Measurements from ENCODE around the gene FARP1.

The FARP1 gene

GRCh38 chr13:98403076-98403475, 260.2 kb downstream of the FARP1 start:
- no peak overlapping the region for H3K4me2 ChIP-seq (ENCODE audit: low read length)
- TF ChIP-seq CTCF (IDR thresholded peaks at IDR 0.05), result no peak
- peaks cover 15% of the 10 kb centered on the region for H3K4me1 ChIP-seq
- no peak overlapping the region for H3K9ac ChIP-seq
- no peak overlapping the region for H3K27ac ChIP-seq
- H3K27me3 ChIP-seq (ENCODE audit: control insufficient read depth, insufficient read depth, low read length), result no peaks in the 10 kb centered on the region
- no peak overlapping the region for H2AFZ ChIP-seq
- H3K4me3 ChIP-seq (ENCODE audit: low read depth, low read length), result no peak overlapping the region
- H3K36me3 ChIP-seq (ENCODE audit: control insufficient read depth, insufficient read depth, low read length), result no peaks in the 10 kb centered on the region
- H3K9me3 ChIP-seq (ENCODE audit: control insufficient read depth, low read length), result no peaks in the 10 kb centered on the region
- H3K79me2 ChIP-seq, result no peaks in the 10 kb centered on the region

- Histone ChIP-seq H3K27me3 (ENCODE audit: control insufficient read depth, insufficient read depth, low read length) (no peaks in the 10 kb centered on the region), H3K4me3 (ENCODE audit: low read depth, low read length) (no peak overlapping the region), H3K9ac (no peak overlapping the region), H3K36me3 (ENCODE audit: control insufficient read depth, insufficient read depth, low read length) (no peaks in the 10 kb centered on the region), H3K4me1 (peaks cover 15% of the 10 kb centered on the region), H3K27ac (peak overlapping the region; percentile 70), H2AFZ (no peak overlapping the region), H3K79me2 (no peaks in the 10 kb centered on the region), H3K9me3 (ENCODE audit: control insufficient read depth, low read length) (no peaks in the 10 kb centered on the region), H3K4me2 (ENCODE audit: low read length) (no peak overlapping the region)
- TF ChIP-seq CTCF (IDR thresholded peaks at IDR 0.05), result peak; percentile 16
Observed at GRCh38 chr13:98405107-98405571, 262.2 kb downstream of the FARP1 start.

GRCh38 chr13:98405690-98406344, 262.9 kb downstream of the FARP1 start:
- no peak overlapping the region for H3K4me3 ChIP-seq (ENCODE audit: low read depth, low read length)
- no peaks in the 10 kb centered on the region for H3K9me3 ChIP-seq (ENCODE audit: control insufficient read depth, low read length)
- no peak overlapping the region for H3K9ac ChIP-seq
- peaks cover 17% of the 10 kb centered on the region for H3K4me1 ChIP-seq
- H3K27ac ChIP-seq, result peak overlapping the region; percentile 70
- peak overlapping the region; percentile 65 for H2AFZ ChIP-seq
- no peaks in the 10 kb centered on the region for H3K36me3 ChIP-seq (ENCODE audit: control insufficient read depth, insufficient read depth, low read length)
- no peaks in the 10 kb centered on the region for H3K27me3 ChIP-seq (ENCODE audit: control insufficient read depth, insufficient read depth, low read length)
- H3K79me2 ChIP-seq, result no peaks in the 10 kb centered on the region
- no peak overlapping the region for H3K4me2 ChIP-seq (ENCODE audit: low read length)
- no peak for TF ChIP-seq CTCF (IDR thresholded peaks at IDR 0.05)

GRCh38 chr13:98406427-98406826, 263.5 kb downstream of the FARP1 start:
- no peak for TF ChIP-seq CTCF (IDR thresholded peaks at IDR 0.05)
- no peaks in the 10 kb centered on the region for H3K27me3 ChIP-seq (ENCODE audit: control insufficient read depth, insufficient read depth, low read length)
- H3K4me2 ChIP-seq (ENCODE audit: low read length), result no peak overlapping the region
- no peaks in the 10 kb centered on the region for H3K79me2 ChIP-seq
- no peak overlapping the region for H3K4me3 ChIP-seq (ENCODE audit: low read depth, low read length)
- H2AFZ ChIP-seq, result peak overlapping the region; percentile 65
- no peaks in the 10 kb centered on the region for H3K36me3 ChIP-seq (ENCODE audit: control insufficient read depth, insufficient read depth, low read length)
- H3K27ac ChIP-seq, result peak overlapping the region; percentile 70
- H3K9me3 ChIP-seq (ENCODE audit: control insufficient read depth, low read length), result no peaks in the 10 kb centered on the region
- H3K4me1 ChIP-seq, result peaks cover 17% of the 10 kb centered on the region
- no peak overlapping the region for H3K9ac ChIP-seq

GRCh38 chr13:98406971-98407370, 264.1 kb downstream of the FARP1 start:
- no peaks in the 10 kb centered on the region for H3K27me3 ChIP-seq (ENCODE audit: control insufficient read depth, insufficient read depth, low read length)
- TF ChIP-seq CTCF (IDR thresholded peaks at IDR 0.05), result no peak
- H3K79me2 ChIP-seq, result no peaks in the 10 kb centered on the region
- no peak overlapping the region for H3K9ac ChIP-seq
- H3K4me3 ChIP-seq (ENCODE audit: low read depth, low read length), result no peak overlapping the region
- H3K36me3 ChIP-seq (ENCODE audit: control insufficient read depth, insufficient read depth, low read length), result no peaks in the 10 kb centered on the region
- H3K4me1 ChIP-seq, result peaks cover 17% of the 10 kb centered on the region
- H3K9me3 ChIP-seq (ENCODE audit: control insufficient read depth, low read length), result no peaks in the 10 kb centered on the region
- peak overlapping the region; percentile 70 for H3K27ac ChIP-seq
- no peak overlapping the region for H3K4me2 ChIP-seq (ENCODE audit: low read length)
- peak overlapping the region; percentile 65 for H2AFZ ChIP-seq

Measured in parathyroid adenoma (tissue), 2 donors.